Measurements from ENCODE around the gene CIBAR2.

Gene CIBAR2

GRCh38 chr16:85081765-85082164 is 30.5 kb downstream of the CIBAR2 start:
- Histone ChIP-seq H3K36me3 (ENCODE audit: control insufficient read depth, insufficient read depth, low read length) (no peaks in the 10 kb centered on the region), H3K4me1 (ENCODE audit: control insufficient read depth, low read depth, low read length) (peaks cover 5% of the 10 kb centered on the region), H2AK5ac (ENCODE audit: low read length) (no peak overlapping the region), H3K79me1 (ENCODE audit: low read length) (no peaks in the 10 kb centered on the region), H2BK15ac (replicated peaks; ENCODE audit: low read depth) (no peak overlapping the region), H3K23ac (ENCODE audit: low read length) (no peak overlapping the region), H3K18ac (ENCODE audit: low read length) (no peak overlapping the region), H3K79me2 (ENCODE audit: control insufficient read depth, insufficient read depth, low read length) (no peaks in the 10 kb centered on the region), H3K4ac (ENCODE audit: low read depth, low read length) (no peak overlapping the region), H3K4me3 (ENCODE audit: low read length) (no peak overlapping the region), H3K56ac (ENCODE audit: low read length) (no peak overlapping the region), H2BK5ac (ENCODE audit: low read length) (no peak overlapping the region), H3K27me3 (ENCODE audit: insufficient read depth, low read length, poor library complexity) (peaks cover 13% of the 10 kb centered on the region), H3K9ac (ENCODE audit: low read length) (no peak overlapping the region), H4K5ac (ENCODE audit: low read length) (no peak overlapping the region), H3K4me2 (ENCODE audit: low read length) (no peak overlapping the region), H3K27ac (ENCODE audit: low read depth, low read length) (no peak overlapping the region), H4K8ac (ENCODE audit: low read depth, low read length) (no peak overlapping the region), H2BK120ac (ENCODE audit: low read depth, low read length) (no peak overlapping the region)
- WGBS (ENCODE audit: extremely low coverage, insufficient coverage, low lambda C conversion rate): no CpG with 5 or more reads among the region's 15 CpGs
- DNase-seq: no peak

GRCh38 chr16:85081038-85081437 is 31.2 kb downstream of the CIBAR2 start:
- Histone ChIP-seq H2BK120ac (ENCODE audit: low read depth, low read length) (no peak overlapping the region), H4K5ac (ENCODE audit: low read length) (no peak overlapping the region), H3K9ac (ENCODE audit: low read length) (no peak overlapping the region), H2BK15ac (replicated peaks; ENCODE audit: low read depth) (no peak overlapping the region), H3K79me1 (ENCODE audit: low read length) (no peaks in the 10 kb centered on the region), H3K4me1 (ENCODE audit: control insufficient read depth, low read depth, low read length) (peaks cover 5% of the 10 kb centered on the region), H3K36me3 (ENCODE audit: control insufficient read depth, insufficient read depth, low read length) (no peaks in the 10 kb centered on the region), H3K56ac (ENCODE audit: low read length) (no peak overlapping the region), H2AK5ac (ENCODE audit: low read length) (no peak overlapping the region), H2BK5ac (ENCODE audit: low read length) (no peak overlapping the region), H3K79me2 (ENCODE audit: control insufficient read depth, insufficient read depth, low read length) (no peaks in the 10 kb centered on the region), H3K4me2 (ENCODE audit: low read length) (no peak overlapping the region), H3K27ac (ENCODE audit: low read depth, low read length) (no peak overlapping the region), H3K4ac (ENCODE audit: low read depth, low read length) (no peak overlapping the region), H3K27me3 (ENCODE audit: insufficient read depth, low read length, poor library complexity) (peaks cover 13% of the 10 kb centered on the region), H4K8ac (ENCODE audit: low read depth, low read length) (no peak overlapping the region), H3K18ac (ENCODE audit: low read length) (no peak overlapping the region), H3K23ac (ENCODE audit: low read length) (no peak overlapping the region), H3K4me3 (ENCODE audit: low read length) (no peak overlapping the region)
- WGBS (ENCODE audit: extremely low coverage, insufficient coverage, low lambda C conversion rate): no CpG with 5 or more reads among the region's 9 CpGs
- no peak for DNase-seq

GRCh38 chr16:85079785-85080570 is 32.3 kb downstream of the CIBAR2 start:
- no peak overlapping the region for H3K4me3 ChIP-seq (ENCODE audit: low read length)
- no peak overlapping the region for H3K27ac ChIP-seq (ENCODE audit: low read depth, low read length)
- no peaks in the 10 kb centered on the region for H3K79me1 ChIP-seq (ENCODE audit: low read length)
- no peak overlapping the region for H3K18ac ChIP-seq (ENCODE audit: low read length)
- DNase-seq: no peak
- H2BK120ac ChIP-seq (ENCODE audit: low read depth, low read length): no peak overlapping the region
- H3K4me1 ChIP-seq (ENCODE audit: control insufficient read depth, low read depth, low read length): peaks cover 5% of the 10 kb centered on the region
- no peak overlapping the region for H2BK5ac ChIP-seq (ENCODE audit: low read length)
- no peaks in the 10 kb centered on the region for H3K79me2 ChIP-seq (ENCODE audit: control insufficient read depth, insufficient read depth, low read length)
- H4K5ac ChIP-seq (ENCODE audit: low read length): no peak overlapping the region
- no peak overlapping the region for H3K9ac ChIP-seq (ENCODE audit: low read length)
- no peak overlapping the region for H3K23ac ChIP-seq (ENCODE audit: low read length)
- no peak overlapping the region for H3K4me2 ChIP-seq (ENCODE audit: low read length)
- no CpG with 5 or more reads among the region's 22 CpGs for WGBS (ENCODE audit: extremely low coverage, insufficient coverage, low lambda C conversion rate)
- H3K56ac ChIP-seq (ENCODE audit: low read length): no peak overlapping the region
- peaks cover 13% of the 10 kb centered on the region for H3K27me3 ChIP-seq (ENCODE audit: insufficient read depth, low read length, poor library complexity)
- H3K4ac ChIP-seq (ENCODE audit: low read depth, low read length): no peak overlapping the region
- H4K8ac ChIP-seq (ENCODE audit: low read depth, low read length): no peak overlapping the region
- H2BK15ac ChIP-seq (replicated peaks; ENCODE audit: low read depth): no peak overlapping the region
- H3K36me3 ChIP-seq (ENCODE audit: control insufficient read depth, insufficient read depth, low read length): no peaks in the 10 kb centered on the region
- no peak overlapping the region for H2AK5ac ChIP-seq (ENCODE audit: low read length)

- no peaks in the 10 kb centered on the region for H3K79me2 ChIP-seq (ENCODE audit: control insufficient read depth, insufficient read depth, low read length)
- no CpG with 5 or more reads among the region's 10 CpGs for WGBS (ENCODE audit: extremely low coverage, insufficient coverage, low lambda C conversion rate)
- H2BK15ac ChIP-seq (replicated peaks; ENCODE audit: low read depth): no peak overlapping the region
- no peak overlapping the region for H4K5ac ChIP-seq (ENCODE audit: low read length)
- no peak overlapping the region for H2AK5ac ChIP-seq (ENCODE audit: low read length)
- H3K4me3 ChIP-seq (ENCODE audit: low read length): no peak overlapping the region
- H3K79me1 ChIP-seq (ENCODE audit: low read length): no peaks in the 10 kb centered on the region
- peaks cover 13% of the 10 kb centered on the region for H3K27me3 ChIP-seq (ENCODE audit: insufficient read depth, low read length, poor library complexity)
- no peak overlapping the region for H3K18ac ChIP-seq (ENCODE audit: low read length)
- DNase-seq: no peak
- H2BK120ac ChIP-seq (ENCODE audit: low read depth, low read length): no peak overlapping the region
- H4K8ac ChIP-seq (ENCODE audit: low read depth, low read length): no peak overlapping the region
- no peak overlapping the region for H3K27ac ChIP-seq (ENCODE audit: low read depth, low read length)
- no peak overlapping the region for H2BK5ac ChIP-seq (ENCODE audit: low read length)
- H3K4ac ChIP-seq (ENCODE audit: low read depth, low read length): no peak overlapping the region
- no peaks in the 10 kb centered on the region for H3K36me3 ChIP-seq (ENCODE audit: control insufficient read depth, insufficient read depth, low read length)
- no peak overlapping the region for H3K23ac ChIP-seq (ENCODE audit: low read length)
- H3K56ac ChIP-seq (ENCODE audit: low read length): no peak overlapping the region
- no peak overlapping the region for H3K9ac ChIP-seq (ENCODE audit: low read length)
- peaks cover 5% of the 10 kb centered on the region for H3K4me1 ChIP-seq (ENCODE audit: control insufficient read depth, low read depth, low read length)
- H3K4me2 ChIP-seq (ENCODE audit: low read length): no peak overlapping the region
Measured at GRCh38 chr16:85078952-85079351, 33.3 kb downstream of the CIBAR2 start.

GRCh38 chr16:85078226-85078625 is 34.0 kb downstream of the CIBAR2 start:
- peaks cover 5% of the 10 kb centered on the region for H3K4me1 ChIP-seq (ENCODE audit: control insufficient read depth, low read depth, low read length)
- H2BK15ac ChIP-seq (replicated peaks; ENCODE audit: low read depth): no peak overlapping the region
- H3K4me3 ChIP-seq (ENCODE audit: low read length): no peak overlapping the region
- no peak overlapping the region for H3K56ac ChIP-seq (ENCODE audit: low read length)
- no peak overlapping the region for H2BK5ac ChIP-seq (ENCODE audit: low read length)
- no CpG with 5 or more reads among the region's 10 CpGs for WGBS (ENCODE audit: extremely low coverage, insufficient coverage, low lambda C conversion rate)
- H3K23ac ChIP-seq (ENCODE audit: low read length): no peak overlapping the region
- H4K5ac ChIP-seq (ENCODE audit: low read length): no peak overlapping the region
- no peak for DNase-seq
- H2AK5ac ChIP-seq (ENCODE audit: low read length): no peak overlapping the region
- no peak overlapping the region for H3K9ac ChIP-seq (ENCODE audit: low read length)
- H3K36me3 ChIP-seq (ENCODE audit: control insufficient read depth, insufficient read depth, low read length): no peaks in the 10 kb centered on the region
- no peak overlapping the region for H2BK120ac ChIP-seq (ENCODE audit: low read depth, low read length)
- H4K8ac ChIP-seq (ENCODE audit: low read depth, low read length): no peak overlapping the region
- no peaks in the 10 kb centered on the region for H3K79me2 ChIP-seq (ENCODE audit: control insufficient read depth, insufficient read depth, low read length)
- no peak overlapping the region for H3K4me2 ChIP-seq (ENCODE audit: low read length)
- no peak overlapping the region for H3K18ac ChIP-seq (ENCODE audit: low read length)
- no peak overlapping the region for H3K4ac ChIP-seq (ENCODE audit: low read depth, low read length)
- H3K27ac ChIP-seq (ENCODE audit: low read depth, low read length): no peak overlapping the region
- no peaks in the 10 kb centered on the region for H3K79me1 ChIP-seq (ENCODE audit: low read length)
- peaks cover 11% of the 10 kb centered on the region for H3K27me3 ChIP-seq (ENCODE audit: insufficient read depth, low read length, poor library complexity)
